HK-2 (cell line): Measurements from ENCODE around the gene DOK5.

ENCODE experiments used
- DNase-seq: peaks from one replicate; pipeline ENCODE4 v3.0.0-alpha.2; 2018; ENCODE audit not compliant: unreplicated experiment

DOK5 gene

GRCh38 chr20:54559890-54560289 is 84.5 kb downstream of the DOK5 start:
- DNase-seq = no peak

- DNase-seq = no peak
Measured at GRCh38 chr20:54560357-54560756, 85.0 kb downstream of the DOK5 start.

DNA sequence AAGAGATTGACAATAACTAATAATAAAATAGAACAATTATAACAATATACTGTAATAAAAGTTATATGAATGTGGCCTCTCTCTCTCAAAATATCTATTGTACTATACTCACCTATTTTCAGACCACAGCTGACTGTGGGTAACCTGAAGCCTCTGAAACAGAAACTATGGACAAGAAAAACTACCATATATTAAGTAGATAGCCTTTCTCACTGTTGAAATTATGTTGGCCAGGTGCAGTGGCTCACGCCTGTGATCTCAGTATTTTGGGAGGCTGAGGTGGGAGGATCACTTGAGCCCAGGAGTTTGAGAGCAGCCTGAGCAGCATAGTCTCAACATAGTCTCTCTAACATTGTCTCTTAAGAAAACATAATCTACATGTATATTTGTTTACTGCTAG is 89.9 kb downstream of the DOK5 start:
- DNase-seq = no peak

DNA sequence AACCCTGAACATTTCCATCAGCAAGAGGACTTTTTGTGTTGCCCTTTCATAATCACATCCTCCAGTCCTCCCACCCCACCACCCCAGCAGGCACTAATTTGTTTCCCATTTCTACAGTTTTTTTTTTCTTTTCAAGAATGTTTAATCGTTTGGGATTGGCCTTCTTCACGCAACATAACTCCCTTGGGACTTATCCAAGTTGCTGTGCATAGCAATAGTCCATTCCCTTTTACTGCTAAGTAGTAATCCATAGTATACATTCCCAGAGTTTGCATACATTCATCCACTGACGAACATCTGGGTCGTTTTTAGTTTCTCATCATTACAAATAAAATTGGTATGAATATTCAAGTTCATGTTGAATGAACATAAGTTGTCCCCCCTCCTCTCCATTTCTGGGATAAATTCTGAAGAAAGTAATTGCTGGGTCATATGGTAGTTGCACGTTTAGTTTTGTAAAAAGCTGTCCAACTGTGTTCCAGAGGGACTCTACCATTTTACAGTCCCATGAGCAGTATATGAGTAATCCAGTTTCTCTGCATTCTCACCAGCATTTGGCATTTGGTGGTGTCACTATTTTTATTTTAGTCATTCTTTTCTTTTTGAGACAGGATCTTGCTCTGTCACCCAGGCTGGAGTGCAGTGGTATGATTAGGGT is 90.8 kb downstream of the DOK5 start:
- DNase-seq = no peak

DNA sequence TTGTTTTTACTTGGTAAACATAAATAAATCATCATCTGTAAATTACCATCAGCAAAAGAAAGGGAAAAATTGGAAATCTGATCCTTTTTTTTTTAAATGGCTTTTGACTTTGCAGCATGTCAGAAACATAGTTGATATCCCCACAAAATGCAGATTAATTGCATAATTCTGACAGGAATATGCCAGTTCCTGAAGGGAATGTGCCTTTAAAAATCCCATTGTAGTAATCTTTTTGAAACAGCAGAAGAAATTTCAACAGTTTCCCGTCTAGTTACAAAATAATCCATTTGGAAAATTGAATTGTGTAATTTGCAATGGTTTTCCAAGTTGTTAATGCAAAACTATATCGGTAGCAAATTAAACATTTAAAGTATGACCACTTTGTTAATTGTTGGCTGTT is 95.2 kb downstream of the DOK5 start:
- no peak for DNase-seq

- no peak for DNase-seq
Measured at GRCh38 chr20:54572665-54573435, 97.5 kb downstream of the DOK5 start.

DNA sequence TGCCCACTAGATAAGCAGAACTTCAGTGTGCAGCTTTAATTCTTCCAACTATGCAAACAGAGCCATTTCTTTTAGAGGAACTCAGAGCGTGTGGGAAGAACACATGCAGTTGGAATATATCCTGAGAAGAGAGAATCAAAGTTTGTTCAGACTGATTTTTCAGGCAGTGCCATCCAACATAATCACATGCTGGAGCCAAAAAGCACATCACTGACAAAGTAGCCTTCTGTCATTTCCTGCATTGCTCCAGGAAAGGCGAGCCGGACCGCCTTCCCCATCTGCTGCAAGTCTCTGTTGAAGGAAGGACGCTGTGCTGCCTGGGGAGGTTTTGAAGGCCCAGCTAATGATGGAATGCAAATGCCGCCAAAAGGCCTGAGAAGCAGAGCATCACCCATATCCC is 98.4 kb downstream of the DOK5 start:
- DNase-seq = no peak

GRCh38 chr20:54576518-54576917 is 101.1 kb downstream of the DOK5 start:
- no peak for DNase-seq

DNA sequence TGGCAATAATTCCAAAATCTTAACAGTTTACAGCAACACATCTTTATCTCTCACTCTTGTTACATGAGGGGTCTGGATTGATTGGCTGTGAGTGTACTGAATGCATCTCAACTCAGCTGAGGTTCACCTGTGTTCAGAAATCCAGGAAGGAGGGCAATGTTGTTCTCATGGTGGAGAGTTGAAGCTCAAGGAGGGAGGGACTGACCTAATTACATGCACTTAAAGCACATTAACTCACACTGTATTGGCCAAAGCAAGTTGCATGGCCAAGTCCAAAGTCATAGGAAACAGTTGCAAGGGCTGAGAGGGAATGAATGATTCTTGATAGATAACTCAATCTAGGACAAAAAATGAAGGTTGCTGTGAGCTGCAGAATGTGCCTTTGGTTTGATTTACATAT is 102.2 kb downstream of the DOK5 start:
- no peak for DNase-seq

GRCh38 chr20:54585217-54585616 is 109.8 kb downstream of the DOK5 start:
- no peak for DNase-seq

- DNase-seq = no peak
Measured at GRCh38 chr20:54587408-54587807, 112.0 kb downstream of the DOK5 start.

GRCh38 chr20:54589402-54590030 is 114.1 kb downstream of the DOK5 start:
- DNase-seq = no peak

DNA sequence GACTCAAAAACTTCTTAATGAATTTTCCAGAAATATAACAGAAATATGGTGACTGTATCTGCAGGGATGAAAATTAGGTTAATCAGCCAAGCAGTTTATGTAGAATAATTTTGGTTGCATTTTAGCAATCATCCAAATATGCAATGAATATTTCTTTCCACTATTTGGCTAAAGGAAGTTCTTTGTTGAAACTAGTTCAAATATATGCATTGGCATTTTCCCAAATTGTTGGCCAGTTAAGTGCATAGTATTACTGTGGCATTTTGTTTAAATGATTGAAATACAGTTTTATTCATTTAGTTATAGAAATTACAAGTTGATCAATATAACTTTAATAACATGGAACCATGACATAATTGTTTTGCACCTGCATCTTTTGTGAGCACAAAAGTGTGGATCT is 115.5 kb downstream of the DOK5 start:
- DNase-seq = no peak

- DNase-seq = no peak
Measured at GRCh38 chr20:54596651-54597050, 121.3 kb downstream of the DOK5 start.

- no peak for DNase-seq
Measured at GRCh38 chr20:54598352-54598751, 123.0 kb downstream of the DOK5 start.

DNA sequence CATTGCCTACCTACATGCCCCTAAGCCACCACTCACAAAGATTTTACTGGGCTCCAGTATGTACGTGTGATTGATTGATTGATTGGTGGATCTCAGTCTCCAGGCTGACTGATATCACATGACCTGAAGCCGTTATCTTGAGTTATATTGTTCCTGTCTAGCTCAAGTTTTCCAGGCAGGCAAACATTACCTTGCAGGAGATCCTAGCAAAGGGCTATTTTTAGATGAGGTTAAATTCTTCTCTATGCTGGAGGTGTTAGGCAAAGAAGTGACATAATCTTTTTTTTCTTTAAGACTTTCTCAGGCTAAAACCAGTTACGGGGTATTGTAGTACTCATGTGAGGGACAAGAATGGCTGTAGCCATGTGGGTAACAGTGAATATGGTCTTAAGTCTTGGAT is 125.2 kb downstream of the DOK5 start:
- no peak for DNase-seq

GRCh38 chr20:54601831-54602515 is 126.6 kb downstream of the DOK5 start:
- DNase-seq = no peak

GRCh38 chr20:54605319-54605718 is 129.9 kb downstream of the DOK5 start:
- no peak for DNase-seq

DNA sequence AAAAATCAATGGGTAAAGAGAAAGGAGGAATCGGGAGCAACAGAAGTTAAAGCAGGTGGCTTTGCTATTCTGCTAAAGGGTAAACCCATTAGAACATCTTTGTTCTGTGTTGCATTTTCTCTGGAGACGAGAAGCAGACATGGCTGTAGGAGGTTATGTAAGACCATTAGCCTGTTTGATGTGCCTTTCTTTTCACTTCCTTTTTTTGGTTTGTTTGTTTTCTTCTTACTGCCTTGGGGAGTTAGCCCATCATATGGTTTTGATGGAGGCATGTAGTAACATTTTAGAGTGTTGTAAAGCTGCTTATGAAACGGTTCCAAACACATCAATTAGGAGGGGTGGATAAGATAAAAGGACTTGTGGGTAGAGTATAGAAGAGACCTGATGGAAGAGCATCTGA is 131.0 kb downstream of the DOK5 start:
- DNase-seq = no peak

GRCh38 chr20:54608039-54608745 is 132.8 kb downstream of the DOK5 start:
- no peak for DNase-seq

DNA sequence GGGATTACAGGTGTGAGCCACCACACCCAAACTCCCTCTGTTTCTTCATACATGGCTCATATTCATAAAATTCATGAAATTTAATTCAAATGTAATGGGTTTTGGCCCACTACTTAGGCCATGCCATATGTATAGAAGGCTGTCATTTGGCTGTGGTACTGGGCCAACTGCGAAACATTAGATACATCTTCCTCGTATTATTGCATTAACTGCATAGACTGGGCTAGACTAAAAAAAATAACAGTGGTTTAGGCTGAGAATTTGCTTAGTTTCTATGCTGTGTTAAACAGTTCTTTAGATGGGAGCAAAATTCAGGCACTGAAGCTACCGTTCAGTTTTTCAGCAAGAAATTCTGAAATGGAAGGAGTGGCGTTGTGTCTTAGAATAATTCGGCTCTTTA is 133.6 kb downstream of the DOK5 start:
- no peak for DNase-seq
